ENCODE results near the gene CSTA.

Gene CSTA

GRCh38 chr3:122389197-122389596 lies 64.1 kb downstream of the CSTA start:
- TF ChIP-seq ZBTB7A (IDR thresholded peaks at IDR 0.05; ENCODE audit: low read depth) (no peak), MAX (IDR thresholded peaks at IDR 0.05) (no peak), EGR1 (IDR thresholded peaks at IDR 0.05) (no peak), RAD21 (IDR thresholded peaks at IDR 0.05; ENCODE audit: low read depth) (no peak), NFIC (IDR thresholded peaks at IDR 0.05) (no peak), TCF12 (IDR thresholded peaks at IDR 0.05; ENCODE audit: low read depth) (no peak), YY1 (IDR thresholded peaks at IDR 0.05; ENCODE audit: low read depth) (no peak), EP300 (IDR thresholded peaks at IDR 0.05; ENCODE audit: borderline replicate concordance) (no peak), REST (IDR thresholded peaks at IDR 0.05; ENCODE audit: low read depth) (no peak), CREB1 (IDR thresholded peaks at IDR 0.05; ENCODE audit: low read depth) (no peak), TAF1 (IDR thresholded peaks at IDR 0.05; ENCODE audit: low read depth) (no peak), USF1 (IDR thresholded peaks at IDR 0.05) (no peak)

- no peak for TF ChIP-seq TEAD4 (IDR thresholded peaks at IDR 0.05)
- no peak for TF ChIP-seq EP300 (IDR thresholded peaks at IDR 0.05; ENCODE audit: borderline replicate concordance)
- no peak for TF ChIP-seq YY1 (IDR thresholded peaks at IDR 0.05; ENCODE audit: low read depth)
- no peak for TF ChIP-seq MAX (IDR thresholded peaks at IDR 0.05)
- TF ChIP-seq TCF12 (IDR thresholded peaks at IDR 0.05; ENCODE audit: low read depth): no peak
- no peak for TF ChIP-seq REST (IDR thresholded peaks at IDR 0.05; ENCODE audit: low read depth)
- TF ChIP-seq EGR1 (IDR thresholded peaks at IDR 0.05): no peak
- TF ChIP-seq ZBTB7A (IDR thresholded peaks at IDR 0.05; ENCODE audit: low read depth): no peak
- no peak for TF ChIP-seq RAD21 (IDR thresholded peaks at IDR 0.05; ENCODE audit: low read depth)
- TF ChIP-seq FOXM1 (IDR thresholded peaks at IDR 0.05; ENCODE audit: borderline replicate concordance, low read depth): no peak
- no peak for TF ChIP-seq NFIC (IDR thresholded peaks at IDR 0.05)
- TF ChIP-seq TAF1 (IDR thresholded peaks at IDR 0.05; ENCODE audit: low read depth): no peak
- no peak for TF ChIP-seq CREB1 (IDR thresholded peaks at IDR 0.05; ENCODE audit: low read depth)
- no peak for TF ChIP-seq USF1 (IDR thresholded peaks at IDR 0.05)
- TF ChIP-seq CEBPB (IDR thresholded peaks at IDR 0.05): no peak
Observed at GRCh38 chr3:122389892-122390291, 64.8 kb downstream of the CSTA start.

GRCh38 chr3:122390665-122391064 lies 65.6 kb downstream of the CSTA start:
- no peak for TF ChIP-seq TCF12 (IDR thresholded peaks at IDR 0.05; ENCODE audit: low read depth)
- TF ChIP-seq NFIC (IDR thresholded peaks at IDR 0.05): no peak
- no peak for TF ChIP-seq TEAD4 (IDR thresholded peaks at IDR 0.05)
- no peak for TF ChIP-seq USF1 (IDR thresholded peaks at IDR 0.05)
- TF ChIP-seq EP300 (IDR thresholded peaks at IDR 0.05; ENCODE audit: borderline replicate concordance): no peak
- no peak for TF ChIP-seq CREB1 (IDR thresholded peaks at IDR 0.05; ENCODE audit: low read depth)
- TF ChIP-seq MAX (IDR thresholded peaks at IDR 0.05): no peak
- TF ChIP-seq ZBTB7A (IDR thresholded peaks at IDR 0.05; ENCODE audit: low read depth): no peak
- TF ChIP-seq REST (IDR thresholded peaks at IDR 0.05; ENCODE audit: low read depth): no peak
- TF ChIP-seq EGR1 (IDR thresholded peaks at IDR 0.05): no peak
- no peak for TF ChIP-seq FOXM1 (IDR thresholded peaks at IDR 0.05; ENCODE audit: borderline replicate concordance, low read depth)
- no peak for TF ChIP-seq YY1 (IDR thresholded peaks at IDR 0.05; ENCODE audit: low read depth)
- TF ChIP-seq TAF1 (IDR thresholded peaks at IDR 0.05; ENCODE audit: low read depth): no peak
- no peak for TF ChIP-seq RAD21 (IDR thresholded peaks at IDR 0.05; ENCODE audit: low read depth)
- TF ChIP-seq CEBPB (IDR thresholded peaks at IDR 0.05): no peak

Data from Ishikawa (cell line).